ENCODE data around the gene JAKMIP2.

DNA sequence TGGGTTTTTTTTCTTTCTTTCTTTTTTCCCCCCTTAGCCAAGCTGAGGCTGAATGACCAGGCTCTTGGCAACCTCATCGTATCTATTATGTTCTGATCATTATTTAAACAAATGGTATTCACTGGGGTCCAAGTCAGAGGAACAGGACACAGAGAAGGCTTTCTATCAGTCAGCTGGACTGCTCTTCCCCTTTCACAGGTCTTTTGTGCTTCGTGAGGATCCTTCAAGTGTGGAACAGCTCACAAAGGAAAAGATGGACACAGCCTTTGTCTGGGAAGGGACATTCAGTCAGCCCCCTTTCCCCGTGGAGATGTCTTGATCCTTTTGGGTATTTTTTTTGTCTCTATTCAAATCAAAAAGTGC lies 218.4 kb downstream of the JAKMIP2 start:
- TF ChIP-seq CREB1 (IDR thresholded peaks at IDR 0.05; ENCODE audit: low read depth), result no peak
- no peak for TF ChIP-seq TEAD4 (IDR thresholded peaks at IDR 0.05)
- TF ChIP-seq USF1 (IDR thresholded peaks at IDR 0.05), result no peak
- TF ChIP-seq, protein P1, sequence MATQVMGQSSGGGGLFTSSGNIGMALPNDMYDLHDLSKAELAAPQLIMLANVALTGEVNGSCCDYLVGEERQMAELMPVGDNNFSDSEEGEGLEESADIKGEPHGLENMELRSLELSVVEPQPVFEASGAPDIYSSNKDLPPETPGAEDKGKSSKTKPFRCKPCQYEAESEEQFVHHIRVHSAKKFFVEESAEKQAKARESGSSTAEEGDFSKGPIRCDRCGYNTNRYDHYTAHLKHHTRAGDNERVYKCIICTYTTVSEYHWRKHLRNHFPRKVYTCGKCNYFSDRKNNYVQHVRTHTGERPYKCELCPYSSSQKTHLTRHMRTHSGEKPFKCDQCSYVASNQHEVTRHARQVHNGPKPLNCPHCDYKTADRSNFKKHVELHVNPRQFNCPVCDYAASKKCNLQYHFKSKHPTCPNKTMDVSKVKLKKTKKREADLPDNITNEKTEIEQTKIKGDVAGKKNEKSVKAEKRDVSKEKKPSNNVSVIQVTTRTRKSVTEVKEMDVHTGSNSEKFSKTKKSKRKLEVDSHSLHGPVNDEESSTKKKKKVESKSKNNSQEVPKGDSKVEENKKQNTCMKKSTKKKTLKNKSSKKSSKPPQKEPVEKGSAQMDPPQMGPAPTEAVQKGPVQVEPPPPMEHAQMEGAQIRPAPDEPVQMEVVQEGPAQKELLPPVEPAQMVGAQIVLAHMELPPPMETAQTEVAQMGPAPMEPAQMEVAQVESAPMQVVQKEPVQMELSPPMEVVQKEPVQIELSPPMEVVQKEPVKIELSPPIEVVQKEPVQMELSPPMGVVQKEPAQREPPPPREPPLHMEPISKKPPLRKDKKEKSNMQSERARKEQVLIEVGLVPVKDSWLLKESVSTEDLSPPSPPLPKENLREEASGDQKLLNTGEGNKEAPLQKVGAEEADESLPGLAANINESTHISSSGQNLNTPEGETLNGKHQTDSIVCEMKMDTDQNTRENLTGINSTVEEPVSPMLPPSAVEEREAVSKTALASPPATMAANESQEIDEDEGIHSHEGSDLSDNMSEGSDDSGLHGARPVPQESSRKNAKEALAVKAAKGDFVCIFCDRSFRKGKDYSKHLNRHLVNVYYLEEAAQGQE (IDR thresholded peaks at IDR 0.05; ENCODE audit: low read depth), result no peak
- no peak for TF ChIP-seq TCF12 (IDR thresholded peaks at IDR 0.05; ENCODE audit: low read depth)
- no peak for TF ChIP-seq RAD21 (IDR thresholded peaks at IDR 0.05; ENCODE audit: low read depth)
- TF ChIP-seq EGR1 (IDR thresholded peaks at IDR 0.05), result no peak
- TF ChIP-seq EP300 (IDR thresholded peaks at IDR 0.05; ENCODE audit: borderline replicate concordance), result no peak

All from Ishikawa (cell line).